ENCODE measurements around the gene HS3ST3A1. TPM values are rescaled to one million over a fixed set of nuclear protein-coding genes. Genes with fewer than 3 reads are reported as not detected.

Gene HS3ST3A1
- total RNA-seq, 1 donor: 1.7 TPM

- no peaks in the 10 kb centered on the region for H3K4me1 ChIP-seq (ENCODE audit: insufficient read depth, low read length)
- H3K4me3 ChIP-seq (ENCODE audit: low read length): no peak overlapping the region
- H3K27me3 ChIP-seq (ENCODE audit: insufficient read depth, low read length): no peaks in the 10 kb centered on the region
- H3K9me3 ChIP-seq (ENCODE audit: low read depth, low read length): no peaks in the 10 kb centered on the region
Observed at GRCh38 chr17:13490427-13490826, 111.3 kb downstream of the HS3ST3A1 start.

- Histone ChIP-seq H3K4me3 (ENCODE audit: low read length) (no peak overlapping the region), H3K4me1 (ENCODE audit: insufficient read depth, low read length) (no peaks in the 10 kb centered on the region), H3K27me3 (ENCODE audit: insufficient read depth, low read length) (no peaks in the 10 kb centered on the region), H3K9me3 (ENCODE audit: low read depth, low read length) (no peaks in the 10 kb centered on the region)
Observed at GRCh38 chr17:13485327-13485726, 116.4 kb downstream of the HS3ST3A1 start.

DNA sequence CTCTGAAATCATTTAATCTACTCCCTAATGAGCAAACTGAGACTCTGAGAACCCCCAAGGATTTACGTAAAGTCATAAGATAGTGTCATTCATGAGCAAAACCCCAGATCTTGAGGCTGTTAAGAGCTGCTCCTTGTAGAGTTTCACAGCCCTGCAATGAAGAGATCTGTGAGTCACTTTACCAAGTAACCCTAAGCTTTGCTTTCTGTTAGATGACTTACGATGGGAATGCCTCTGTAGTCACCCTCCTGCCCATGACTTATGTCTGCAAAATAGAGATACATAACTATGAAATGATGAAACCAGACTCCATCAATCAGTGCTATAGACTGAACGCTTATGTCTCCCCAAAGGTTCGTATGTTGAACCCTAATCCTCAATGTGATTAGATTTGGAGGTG, 117.7 kb downstream of the HS3ST3A1 start:
- H3K4me3 ChIP-seq (ENCODE audit: low read length): no peak overlapping the region
- H3K27me3 ChIP-seq (ENCODE audit: insufficient read depth, low read length): no peaks in the 10 kb centered on the region

DNA sequence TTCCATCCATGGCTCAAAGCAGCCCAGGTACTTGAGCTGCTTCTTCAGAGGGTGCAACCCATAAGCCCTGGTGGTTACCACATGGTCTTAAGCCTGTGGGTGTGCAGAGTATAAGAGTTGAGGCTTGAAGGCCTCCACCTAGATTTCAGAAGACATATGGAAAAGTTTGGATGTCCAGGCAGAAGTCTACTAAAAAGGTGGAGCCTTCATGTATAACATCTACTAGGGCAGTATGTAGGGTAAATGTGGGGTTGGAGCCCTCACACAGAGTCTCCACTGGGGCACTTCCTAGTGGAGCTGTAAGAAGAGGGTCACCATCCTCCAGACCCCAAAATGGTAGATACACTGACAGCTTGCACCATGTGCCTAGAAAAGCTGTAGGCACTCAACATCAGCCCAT, 120.9 kb downstream of the HS3ST3A1 start:
- Histone ChIP-seq H3K27me3 (ENCODE audit: insufficient read depth, low read length) (no peaks in the 10 kb centered on the region), H3K4me1 (ENCODE audit: insufficient read depth, low read length) (no peaks in the 10 kb centered on the region), H3K9me3 (ENCODE audit: low read depth, low read length) (no peaks in the 10 kb centered on the region), H3K4me3 (ENCODE audit: low read length) (no peak overlapping the region)

More for the DNA sequence above, 117.7 kb downstream of the HS3ST3A1 start:
- no peaks in the 10 kb centered on the region for H3K9me3 ChIP-seq (ENCODE audit: low read depth, low read length)
- no peaks in the 10 kb centered on the region for H3K4me1 ChIP-seq (ENCODE audit: insufficient read depth, low read length)

DNA sequence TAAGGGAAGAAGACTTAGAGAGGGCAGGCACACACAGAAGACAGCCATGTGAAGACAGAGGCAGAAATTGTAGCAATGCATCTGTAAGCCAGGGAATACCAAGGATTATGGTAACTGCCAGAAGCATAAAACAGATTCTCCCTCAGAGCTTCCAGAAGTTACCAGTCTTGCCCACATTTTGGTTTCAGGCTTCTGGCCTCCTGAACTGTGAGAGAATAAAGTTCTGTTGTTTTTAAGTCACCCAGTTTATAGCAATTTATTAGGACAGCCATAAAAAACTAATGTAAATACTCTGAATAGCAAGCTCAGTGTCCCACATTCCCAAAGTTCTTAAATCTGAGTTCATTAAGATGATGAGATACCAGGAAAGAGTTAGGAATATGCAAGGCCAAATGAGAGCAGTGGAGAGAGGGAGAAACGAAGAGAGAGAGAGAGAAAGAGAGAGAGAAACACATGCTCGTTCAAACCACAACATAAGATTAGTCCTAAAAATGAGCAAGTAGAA, 123.4 kb downstream of the HS3ST3A1 start:
- no peaks in the 10 kb centered on the region for H3K9me3 ChIP-seq (ENCODE audit: low read depth, low read length)
- H3K4me3 ChIP-seq (ENCODE audit: low read length): no peak overlapping the region
- no peaks in the 10 kb centered on the region for H3K27me3 ChIP-seq (ENCODE audit: insufficient read depth, low read length)
- no peaks in the 10 kb centered on the region for H3K4me1 ChIP-seq (ENCODE audit: insufficient read depth, low read length)

- no peak overlapping the region for H3K4me3 ChIP-seq (ENCODE audit: low read length)
- H3K4me1 ChIP-seq (ENCODE audit: insufficient read depth, low read length): no peaks in the 10 kb centered on the region
- no peaks in the 10 kb centered on the region for H3K9me3 ChIP-seq (ENCODE audit: low read depth, low read length)
- H3K27me3 ChIP-seq (ENCODE audit: insufficient read depth, low read length): no peaks in the 10 kb centered on the region
Observed at GRCh38 chr17:13477180-13477611, 124.5 kb downstream of the HS3ST3A1 start.

DNA sequence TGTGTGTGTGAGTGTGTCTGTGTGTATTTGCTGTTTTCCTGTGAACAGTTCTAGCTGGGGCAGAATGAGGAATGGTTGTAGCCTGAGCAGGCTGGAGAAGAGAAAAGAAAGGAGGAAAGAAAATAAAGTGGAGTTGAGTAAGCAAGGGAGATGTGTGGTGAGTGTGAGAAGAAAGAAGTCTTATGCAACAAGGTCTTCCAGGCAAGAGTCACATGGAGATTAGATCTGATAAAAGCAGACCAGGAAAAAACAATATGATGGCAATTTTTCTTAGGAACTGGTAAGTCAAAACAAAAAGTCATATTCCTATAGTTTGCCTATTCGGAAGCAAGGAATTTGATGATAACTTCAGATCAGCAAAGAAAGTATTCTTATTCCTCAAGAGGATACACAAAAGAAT, 125.0 kb downstream of the HS3ST3A1 start:
- Histone ChIP-seq H3K4me1 (ENCODE audit: insufficient read depth, low read length) (no peaks in the 10 kb centered on the region), H3K9me3 (ENCODE audit: low read depth, low read length) (peaks cover under 1% of the 10 kb centered on the region), H3K4me3 (ENCODE audit: low read length) (no peak overlapping the region), H3K27me3 (ENCODE audit: insufficient read depth, low read length) (no peaks in the 10 kb centered on the region)

DNA sequence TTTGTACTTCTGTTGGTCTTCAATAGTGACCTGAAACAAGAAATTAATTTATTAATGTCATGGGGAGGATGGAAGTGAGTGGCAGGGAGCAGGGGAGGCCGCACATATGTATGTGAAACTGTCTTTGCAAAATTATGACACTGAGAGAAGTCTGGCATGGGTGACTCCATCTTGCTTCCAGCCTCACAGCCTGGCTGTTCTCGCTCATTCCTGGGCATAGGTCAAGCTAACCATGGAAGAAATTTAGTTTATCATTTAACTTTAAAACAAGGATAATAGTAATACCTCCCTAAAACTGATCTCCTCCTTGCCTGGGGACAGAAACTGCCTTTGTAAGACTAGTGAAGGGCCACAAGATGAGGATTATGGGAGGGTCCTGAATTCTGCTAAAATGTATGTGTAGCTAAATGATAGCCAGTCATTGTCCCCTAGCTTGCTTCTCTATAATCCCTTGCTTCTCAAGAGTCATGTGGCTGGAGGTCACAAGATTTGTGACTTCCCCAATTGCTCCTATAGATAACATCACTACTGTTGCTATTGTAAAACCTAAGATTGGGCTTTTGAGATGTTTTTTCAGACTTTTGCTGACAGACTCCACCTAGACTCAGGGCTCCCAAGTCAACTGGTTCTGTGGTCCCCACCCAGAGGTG, 126.0 kb downstream of the HS3ST3A1 start:
- H3K4me1 ChIP-seq (ENCODE audit: insufficient read depth, low read length): no peaks in the 10 kb centered on the region
- no peaks in the 10 kb centered on the region for H3K27me3 ChIP-seq (ENCODE audit: insufficient read depth, low read length)
- peaks cover 4% of the 10 kb centered on the region for H3K9me3 ChIP-seq (ENCODE audit: low read depth, low read length)
- no peak overlapping the region for H3K4me3 ChIP-seq (ENCODE audit: low read length)

GRCh38 chr17:13474073-13474800, 127.5 kb downstream of the HS3ST3A1 start:
- H3K27me3 ChIP-seq (ENCODE audit: insufficient read depth, low read length): no peaks in the 10 kb centered on the region
- H3K4me1 ChIP-seq (ENCODE audit: insufficient read depth, low read length): no peaks in the 10 kb centered on the region
- H3K4me3 ChIP-seq (ENCODE audit: low read length): no peak overlapping the region
- H3K9me3 ChIP-seq (ENCODE audit: low read depth, low read length): peaks cover 4% of the 10 kb centered on the region

GRCh38 chr17:13465678-13466077, 136.1 kb downstream of the HS3ST3A1 start:
- Histone ChIP-seq H3K27me3 (ENCODE audit: insufficient read depth, low read length) (no peaks in the 10 kb centered on the region), H3K9me3 (ENCODE audit: low read depth, low read length) (no peaks in the 10 kb centered on the region), H3K4me3 (ENCODE audit: low read length) (no peak overlapping the region), H3K4me1 (ENCODE audit: insufficient read depth, low read length) (no peaks in the 10 kb centered on the region)

DNA sequence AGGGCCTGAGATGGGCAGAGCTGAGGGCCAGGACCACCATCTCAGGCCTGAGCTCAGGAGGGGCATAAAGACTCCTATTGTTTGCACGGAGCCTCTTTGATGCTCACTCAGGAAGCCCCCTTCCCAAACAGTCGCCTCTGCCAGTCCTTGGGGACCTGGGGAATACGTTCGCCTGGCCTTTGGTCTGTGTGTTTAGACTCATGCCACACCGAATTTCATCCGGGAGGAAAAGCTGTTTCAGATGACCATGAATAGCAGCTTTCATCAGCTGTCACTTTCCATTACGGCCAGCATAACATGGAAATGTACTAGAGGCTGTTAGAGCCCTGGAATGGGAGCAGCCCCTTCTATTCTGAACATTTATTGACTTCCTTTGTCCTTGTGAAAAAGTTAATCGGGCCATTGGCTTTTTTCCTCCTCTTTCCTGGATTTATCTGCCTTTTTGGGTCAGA, 139.0 kb downstream of the HS3ST3A1 start:
- Histone ChIP-seq H3K4me3 (ENCODE audit: low read length) (no peak overlapping the region), H3K9me3 (ENCODE audit: low read depth, low read length) (no peaks in the 10 kb centered on the region), H3K4me1 (ENCODE audit: insufficient read depth, low read length) (no peaks in the 10 kb centered on the region), H3K27me3 (ENCODE audit: insufficient read depth, low read length) (no peaks in the 10 kb centered on the region)

DNA sequence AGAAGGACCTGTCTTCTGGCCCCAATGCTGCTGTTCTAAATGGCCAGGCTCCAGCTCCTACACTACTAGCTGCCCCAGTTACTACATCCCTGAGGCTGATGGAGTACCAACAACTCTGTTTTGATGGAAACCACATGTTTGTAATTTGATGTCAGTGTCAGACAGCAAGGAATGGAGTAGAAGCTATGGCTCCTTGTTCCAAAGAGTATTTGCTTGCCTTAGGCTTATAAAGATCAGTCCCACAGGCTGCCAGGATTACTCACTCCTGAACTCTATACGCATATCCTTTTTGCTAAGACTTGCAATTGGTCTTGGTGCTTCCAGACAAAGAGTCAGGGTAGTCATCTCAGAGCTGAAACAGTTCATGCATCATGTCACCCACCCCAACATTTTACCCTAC, 139.6 kb downstream of the HS3ST3A1 start:
- no peaks in the 10 kb centered on the region for H3K9me3 ChIP-seq (ENCODE audit: low read depth, low read length)
- H3K4me3 ChIP-seq (ENCODE audit: low read length): no peak overlapping the region
- no peaks in the 10 kb centered on the region for H3K4me1 ChIP-seq (ENCODE audit: insufficient read depth, low read length)
- no peaks in the 10 kb centered on the region for H3K27me3 ChIP-seq (ENCODE audit: insufficient read depth, low read length)

GRCh38 chr17:13460261-13461000, 141.3 kb downstream of the HS3ST3A1 start:
- Histone ChIP-seq H3K4me3 (ENCODE audit: low read length) (no peak overlapping the region), H3K9me3 (ENCODE audit: low read depth, low read length) (no peaks in the 10 kb centered on the region), H3K27me3 (ENCODE audit: insufficient read depth, low read length) (no peaks in the 10 kb centered on the region), H3K4me1 (ENCODE audit: insufficient read depth, low read length) (no peaks in the 10 kb centered on the region)

- Histone ChIP-seq H3K27me3 (ENCODE audit: insufficient read depth, low read length) (no peaks in the 10 kb centered on the region), H3K9me3 (ENCODE audit: low read depth, low read length) (no peaks in the 10 kb centered on the region), H3K4me1 (ENCODE audit: insufficient read depth, low read length) (no peaks in the 10 kb centered on the region), H3K4me3 (ENCODE audit: low read length) (no peak overlapping the region)
Observed at GRCh38 chr17:13457783-13458182, 143.9 kb downstream of the HS3ST3A1 start.
